Activated naive CD8-positive, alpha-beta T cell treated with anti-CD3 and anti-CD28 coated beads, Interleukin-2, amount 10 ng/mL, durations not matched to agents 7 days and 5 days (primary cell): ENCODE measurements around the gene AHSG. TPM values are rescaled to one million over a fixed set of nuclear protein-coding genes. Genes with fewer than 3 reads are reported as not detected.
"Not testable (repeated sequence)": the region's sequence is repeated elsewhere in the genome, so short reads cannot be mapped to it uniquely, and the experiment has no call there.

Source experiments
- ATAC-seq: fragments of 150-1000 bp; cut with Tn5 transposase; one replicate; pipeline ENCODE4 v1.10.0; 2021; ENCODE audit warnings: low read depth, moderate library complexity
- POLR2A ChIA-PET: fragments of 350-600 bp; sonication (Branson Sonifier 250); formaldehyde crosslinking; loops from one replicate; lab custom pipeline; 2021; ENCODE audit warnings: antibody characterized with exemption; lab: Charles Lee
- DNase-seq: peaks from one replicate; pipeline ENCODE4 v3.0.0; 2021
- H3K27ac Mint-ChIP-seq: one replicate; pipeline ENCODE4 v1.8.0; 2022; ENCODE audit warnings: mild to moderate bottlenecking, mixed read lengths
- H3K27me3 Mint-ChIP-seq: one replicate; pipeline ENCODE4 v1.8.0; 2022; ENCODE audit warnings: mild to moderate bottlenecking, moderate library complexity, mixed read lengths
- H3K36me3 Mint-ChIP-seq: one replicate; pipeline ENCODE4 v1.8.0; 2021; ENCODE audit warnings: mild to moderate bottlenecking, mixed read lengths
- H3K4me1 Mint-ChIP-seq: one replicate; pipeline ENCODE4 v1.8.0; 2021; ENCODE audit warnings: mixed read lengths
- H3K4me3 Mint-ChIP-seq: one replicate; pipeline ENCODE4 v1.8.0; 2022; ENCODE audit warnings: mild to moderate bottlenecking, moderate library complexity, mixed read lengths
- H3K9me3 Mint-ChIP-seq: one replicate; pipeline ENCODE4 v1.8.0; 2021; ENCODE audit warnings: mixed read lengths
- total RNA-seq, 2 experiments: library from RNA; stranded (reverse); gene quantifications; one replicate each; pipeline ENCODE4 v1.2.3, GENCODE V29; 2021

Gene AHSG
- total RNA-seq, 2 experiments from 2014 or later: not detected

DNA sequence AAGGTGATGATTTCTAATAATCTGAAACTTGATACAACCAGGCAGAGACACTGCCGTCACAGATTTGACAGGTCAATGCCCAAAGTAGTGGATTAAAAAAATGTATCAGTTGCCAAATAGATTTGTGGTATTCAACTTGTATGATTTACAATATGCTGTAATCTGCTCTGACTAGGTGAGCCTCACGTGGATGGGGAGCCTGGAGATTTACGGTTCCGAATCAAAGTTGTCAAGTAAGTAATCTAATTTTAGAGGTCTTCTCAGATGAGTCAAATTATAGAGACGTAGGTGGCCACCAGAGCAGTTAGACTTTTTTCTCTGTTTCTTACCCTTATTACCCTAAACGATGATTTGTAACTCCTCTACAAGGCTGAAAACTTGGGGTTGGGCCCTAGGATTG lies 30.3 kb upstream of the AHSG start:
- no peaks in the 10 kb centered on the region for H3K9me3 Mint-ChIP-seq
- H3K36me3 Mint-ChIP-seq: peaks cover 15% of the 10 kb centered on the region
- POLR2A ChIA-PET: interaction anchor here (2.4 kb wide), 1 partner anchor 12 kb away, joined by 6 read pairs; the partner anchor contains the start of gene DNAJB11
- no peaks in the 10 kb centered on the region for H3K4me1 Mint-ChIP-seq
- ATAC-seq: no peak
- no peak for DNase-seq
- H3K27me3 Mint-ChIP-seq: no peaks in the 10 kb centered on the region
- H3K27ac Mint-ChIP-seq: no peak overlapping the region
- H3K4me3 Mint-ChIP-seq: no peak overlapping the region

DNA sequence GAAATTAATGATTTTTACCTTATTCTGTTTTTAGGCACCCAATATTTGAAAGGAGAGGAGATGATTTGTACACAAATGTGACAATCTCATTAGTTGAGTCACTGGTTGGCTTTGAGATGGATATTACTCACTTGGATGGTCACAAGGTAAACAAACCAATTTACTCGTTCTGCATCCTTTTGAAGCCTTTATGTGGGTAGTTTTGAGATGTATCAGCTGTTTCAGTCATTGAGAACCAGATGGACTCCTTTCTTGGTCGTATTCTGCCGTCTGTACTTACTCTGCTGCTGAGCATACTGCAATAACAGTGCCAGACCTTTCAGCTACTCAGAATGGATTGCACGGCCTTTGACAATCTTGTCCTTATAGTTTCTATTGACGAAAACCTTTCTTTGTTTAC lies 29.0 kb upstream of the AHSG start:
- Mint-ChIP-seq H3K4me1 (peaks cover 6% of the 10 kb centered on the region), H3K9me3 (no peaks in the 10 kb centered on the region), H3K27ac (no peak overlapping the region), H3K27me3 (no peaks in the 10 kb centered on the region), H3K4me3 (no peak overlapping the region), H3K36me3 (peaks cover 14% of the 10 kb centered on the region)
- no peak for DNase-seq
- ATAC-seq: no peak
- POLR2A ChIA-PET: interaction anchor here (2.4 kb wide), 1 partner anchor 14 kb away, joined by 6 read pairs; the partner anchor contains the start of gene DNAJB11

DNA sequence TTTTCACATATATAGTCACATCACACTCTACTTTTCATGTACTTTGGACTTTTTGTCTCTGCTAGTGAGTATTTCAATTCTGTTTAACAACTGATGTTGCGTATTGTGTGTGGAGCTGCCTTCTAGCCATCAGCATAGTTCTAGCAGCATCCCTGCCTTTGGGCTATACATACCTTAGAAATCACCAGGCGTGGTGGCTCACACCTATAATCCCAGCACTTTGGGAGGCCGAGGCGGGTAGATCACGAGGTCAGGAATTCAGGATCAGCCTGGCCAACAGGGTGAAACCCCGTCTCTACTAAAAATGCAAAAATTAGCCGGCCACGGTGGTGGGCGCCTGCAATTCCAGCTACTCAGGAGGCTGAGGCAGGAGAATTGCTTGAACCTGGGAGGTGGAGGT lies 26.6 kb upstream of the AHSG start:
- DNase-seq, H3K27ac Mint-ChIP-seq, H3K4me3 Mint-ChIP-seq, H3K9me3 Mint-ChIP-seq, POLR2A ChIA-PET, H3K27me3 Mint-ChIP-seq, ATAC-seq: not testable (repeated sequence)
- Mint-ChIP-seq H3K4me1 (peaks cover 18% of the 10 kb centered on the region), H3K36me3 (peaks cover 12% of the 10 kb centered on the region)

GRCh38 chr3:186587183-186587582 lies 25.7 kb upstream of the AHSG start:
- Mint-ChIP-seq H3K9me3 (no peaks in the 10 kb centered on the region), H3K27me3 (no peaks in the 10 kb centered on the region), H3K27ac (no peak overlapping the region), H3K36me3 (peaks cover 12% of the 10 kb centered on the region), H3K4me3 (no peak overlapping the region), H3K4me1 (peaks cover 18% of the 10 kb centered on the region)
- POLR2A ChIA-PET: interaction anchor here (0.6 kb wide), 1 partner anchor 190 kb away, joined by 4 read pairs; no protein-coding TSS in a partner anchor
- ATAC-seq (no peak), DNase-seq (no peak)

GRCh38 chr3:186588632-186589031 lies 24.2 kb upstream of the AHSG start:
- no peaks in the 10 kb centered on the region for H3K27me3 Mint-ChIP-seq
- H3K36me3 Mint-ChIP-seq: peaks cover 8% of the 10 kb centered on the region
- peaks cover 18% of the 10 kb centered on the region for H3K4me1 Mint-ChIP-seq
- ATAC-seq: no peak
- POLR2A ChIA-PET: no interaction called here
- H3K9me3 Mint-ChIP-seq: no peaks in the 10 kb centered on the region
- H3K27ac Mint-ChIP-seq: no peak overlapping the region
- DNase-seq: no peak
- H3K4me3 Mint-ChIP-seq: no peak overlapping the region

GRCh38 chr3:186589121-186589520 lies 23.7 kb upstream of the AHSG start:
- ATAC-seq: no peak
- peaks cover 6% of the 10 kb centered on the region for H3K36me3 Mint-ChIP-seq
- POLR2A ChIA-PET: interaction anchor here (0.6 kb wide), 1 partner anchor 18 kb away, joined by 3 read pairs; no protein-coding TSS in a partner anchor

DNA sequence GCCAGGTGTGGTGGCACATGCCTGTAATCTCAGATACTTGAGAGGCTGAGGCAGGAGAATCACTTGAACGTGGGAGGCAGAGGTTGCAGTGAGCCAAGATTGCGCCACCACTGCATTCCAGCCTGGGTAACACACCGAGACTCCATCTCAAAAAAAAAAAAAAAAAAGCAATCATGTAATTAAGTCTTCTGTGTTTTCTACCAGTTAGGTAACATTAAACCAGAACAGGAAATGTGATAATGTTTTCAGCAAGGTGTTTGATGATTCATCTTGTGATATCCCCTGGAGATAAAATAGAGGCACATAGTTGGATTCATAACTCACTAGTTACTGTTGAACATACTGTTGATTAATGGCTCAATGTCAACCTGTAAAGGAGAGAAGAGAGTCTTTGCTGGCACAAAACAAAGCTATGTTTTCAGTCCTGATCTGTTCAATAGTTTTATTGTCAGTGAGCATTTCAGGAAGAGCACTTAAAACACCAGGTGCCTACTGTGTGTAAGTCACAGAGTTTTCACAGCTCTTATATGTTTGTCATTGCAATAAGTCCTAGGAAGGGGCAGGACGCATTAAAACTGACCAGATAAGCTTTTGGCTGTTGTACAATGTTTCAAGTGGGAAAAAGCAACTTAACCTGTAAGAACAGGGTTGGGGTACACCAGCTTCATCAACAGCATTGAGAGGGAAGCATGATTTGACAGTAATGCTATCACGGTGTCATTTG lies 22.8 kb upstream of the AHSG start:
- ATAC-seq (peak; percentile 57), DNase-seq (no peak)
- Mint-ChIP-seq H3K9me3 (no peaks in the 10 kb centered on the region), H3K27me3 (no peaks in the 10 kb centered on the region), H3K4me1 (peaks cover 18% of the 10 kb centered on the region), H3K36me3 (peaks cover 2% of the 10 kb centered on the region), H3K27ac (no peak overlapping the region), H3K4me3 (no peak overlapping the region)
- POLR2A ChIA-PET: interaction anchor here (0.6 to 1.5 kb wide), 2 partner anchors 17 to 194 kb away, joined by 3 to 5 read pairs; partner anchors contain the start of gene EIF4A2

More at GRCh38 chr3:186589121-186589520, 23.7 kb upstream of the AHSG start:
- Mint-ChIP-seq H3K4me3 (no peak overlapping the region), H3K4me1 (peaks cover 18% of the 10 kb centered on the region), H3K27me3 (no peaks in the 10 kb centered on the region), H3K27ac (no peak overlapping the region), H3K9me3 (no peaks in the 10 kb centered on the region)
- DNase-seq: no peak

GRCh38 chr3:186590580-186591295 lies 22.1 kb upstream of the AHSG start:
- Mint-ChIP-seq H3K4me3 (no peak overlapping the region), H3K9me3 (no peaks in the 10 kb centered on the region), H3K27ac (no peak overlapping the region), H3K27me3 (no peaks in the 10 kb centered on the region), H3K36me3 (peaks cover under 1% of the 10 kb centered on the region), H3K4me1 (peaks cover 18% of the 10 kb centered on the region)
- DNase-seq: no peak
- POLR2A ChIA-PET: interaction anchor here (1.5 kb wide), 1 partner anchor 193 kb away, joined by 5 read pairs; the partner anchor contains the start of gene EIF4A2
- no peak for ATAC-seq

GRCh38 chr3:186592682-186593081 lies 20.2 kb upstream of the AHSG start:
- POLR2A ChIA-PET: no interaction called here
- no peaks in the 10 kb centered on the region for H3K36me3 Mint-ChIP-seq
- ATAC-seq: no peak
- H3K9me3 Mint-ChIP-seq: no peaks in the 10 kb centered on the region
- no peak overlapping the region for H3K4me3 Mint-ChIP-seq
- H3K4me1 Mint-ChIP-seq: peaks cover 18% of the 10 kb centered on the region
- DNase-seq: no peak
- H3K27ac Mint-ChIP-seq: no peak overlapping the region
- no peaks in the 10 kb centered on the region for H3K27me3 Mint-ChIP-seq

- DNase-seq: no peak
- POLR2A ChIA-PET: no interaction called here
- H3K4me3 Mint-ChIP-seq: no peak overlapping the region
- H3K9me3 Mint-ChIP-seq: no peaks in the 10 kb centered on the region
- H3K4me1 Mint-ChIP-seq: peaks cover 11% of the 10 kb centered on the region
- no peak for ATAC-seq
- no peaks in the 10 kb centered on the region for H3K36me3 Mint-ChIP-seq
- H3K27me3 Mint-ChIP-seq: no peaks in the 10 kb centered on the region
- H3K27ac Mint-ChIP-seq: no peak overlapping the region
Observed at GRCh38 chr3:186593862-186594261, 19.0 kb upstream of the AHSG start.

DNA sequence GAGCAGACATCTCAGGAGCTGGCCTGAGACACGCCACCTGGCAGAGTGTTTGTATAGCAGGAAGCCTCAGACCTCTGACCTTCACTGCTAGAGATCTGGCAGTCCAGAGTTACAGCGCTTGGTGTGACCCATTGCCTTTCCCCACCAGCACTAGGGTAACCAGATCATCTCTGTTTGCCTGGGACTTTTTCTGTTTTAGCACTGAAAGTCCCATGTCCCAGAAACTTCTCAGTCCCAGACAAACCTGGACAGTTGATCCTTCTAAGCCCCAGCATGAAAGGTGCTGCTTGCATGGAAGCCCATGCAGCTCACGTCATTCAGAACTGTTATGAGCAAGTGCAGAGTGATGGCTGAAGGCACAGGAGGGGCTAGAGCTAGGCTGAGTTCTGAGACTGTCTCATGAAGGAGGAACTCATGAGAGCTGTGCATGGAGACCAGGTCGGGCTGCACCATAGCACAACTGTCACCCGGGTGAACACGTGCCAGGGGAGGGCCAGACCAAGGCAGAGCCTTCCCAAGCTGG lies 18.2 kb upstream of the AHSG start:
- Mint-ChIP-seq H3K27ac (no peak overlapping the region), H3K27me3 (no peaks in the 10 kb centered on the region), H3K4me3 (no peak overlapping the region), H3K4me1 (peaks cover 9% of the 10 kb centered on the region), H3K36me3 (no peaks in the 10 kb centered on the region), H3K9me3 (no peaks in the 10 kb centered on the region)
- ATAC-seq (no peak), DNase-seq (no peak)
- POLR2A ChIA-PET: no interaction called here

DNA sequence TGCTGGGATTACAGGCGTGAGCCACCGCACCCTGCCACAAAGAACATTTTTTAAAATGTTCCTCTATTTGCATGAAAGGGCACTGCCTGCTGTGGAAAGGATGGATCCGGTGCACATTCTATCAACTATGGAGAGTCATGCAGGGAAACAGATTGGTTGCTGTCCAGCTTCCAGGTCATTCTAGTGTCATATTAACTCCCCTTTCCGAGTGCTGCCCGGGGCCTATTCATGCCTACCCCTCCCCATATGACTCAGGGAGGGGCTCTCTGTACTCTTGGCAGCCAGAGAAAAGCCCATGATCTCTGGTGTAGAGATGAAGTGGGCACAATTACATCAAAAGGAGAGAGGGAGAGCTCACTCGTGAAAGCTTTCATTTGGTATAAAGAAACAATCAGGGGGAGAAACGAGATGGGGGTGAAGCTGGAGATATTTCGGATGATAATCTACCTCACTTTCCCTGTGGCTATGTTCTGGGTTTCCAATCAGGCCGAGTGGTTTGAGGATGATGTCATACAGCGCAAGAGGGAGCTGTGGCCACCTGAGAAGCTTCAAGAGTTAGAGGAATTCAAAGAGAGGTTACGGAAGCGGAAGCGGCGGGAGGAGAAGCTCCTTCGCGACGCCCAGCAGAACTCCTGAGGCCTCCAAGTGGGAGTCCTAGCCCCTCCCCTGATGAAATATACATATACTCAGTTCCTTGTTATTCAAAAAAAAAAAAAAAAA lies 16.1 kb upstream of the AHSG start:
- Mint-ChIP-seq H3K4me1 (peaks cover 1% of the 10 kb centered on the region), H3K27me3 (no peaks in the 10 kb centered on the region), H3K4me3 (no peak overlapping the region), H3K27ac (no peak overlapping the region), H3K36me3 (no peaks in the 10 kb centered on the region), H3K9me3 (no peaks in the 10 kb centered on the region)
- ATAC-seq (no peak), DNase-seq (no peak)
- POLR2A ChIA-PET: no interaction called here
